Measurements from ENCODE around the gene GRIP1. TPM values are rescaled to one million over a fixed set of nuclear protein-coding genes. Genes with fewer than 3 reads are reported as not detected.

GRIP1 gene
- total RNA-seq, 3 donors from 2014 or later = 6.6 to 22.8 (median 12.8) TPM

- H3K4me1 ChIP-seq (ENCODE audit: low read depth) = no peaks in the 10 kb centered on the region
- TF ChIP-seq, protein P1, sequence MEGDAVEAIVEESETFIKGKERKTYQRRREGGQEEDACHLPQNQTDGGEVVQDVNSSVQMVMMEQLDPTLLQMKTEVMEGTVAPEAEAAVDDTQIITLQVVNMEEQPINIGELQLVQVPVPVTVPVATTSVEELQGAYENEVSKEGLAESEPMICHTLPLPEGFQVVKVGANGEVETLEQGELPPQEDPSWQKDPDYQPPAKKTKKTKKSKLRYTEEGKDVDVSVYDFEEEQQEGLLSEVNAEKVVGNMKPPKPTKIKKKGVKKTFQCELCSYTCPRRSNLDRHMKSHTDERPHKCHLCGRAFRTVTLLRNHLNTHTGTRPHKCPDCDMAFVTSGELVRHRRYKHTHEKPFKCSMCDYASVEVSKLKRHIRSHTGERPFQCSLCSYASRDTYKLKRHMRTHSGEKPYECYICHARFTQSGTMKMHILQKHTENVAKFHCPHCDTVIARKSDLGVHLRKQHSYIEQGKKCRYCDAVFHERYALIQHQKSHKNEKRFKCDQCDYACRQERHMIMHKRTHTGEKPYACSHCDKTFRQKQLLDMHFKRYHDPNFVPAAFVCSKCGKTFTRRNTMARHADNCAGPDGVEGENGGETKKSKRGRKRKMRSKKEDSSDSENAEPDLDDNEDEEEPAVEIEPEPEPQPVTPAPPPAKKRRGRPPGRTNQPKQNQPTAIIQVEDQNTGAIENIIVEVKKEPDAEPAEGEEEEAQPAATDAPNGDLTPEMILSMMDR (IDR thresholded peaks at IDR 0.05) = no peak
- ATAC-seq (no peak), DNase-seq (no peak)
- intact Hi-C loops (cut with DNase I, micrococcal nuclease) = loop anchor here in 1 of 2 donors (10.0 kb wide), 1 partner anchor 423 kb away; no protein-coding TSS in a partner anchor
- no peak overlapping the region for H3K4me3 ChIP-seq
- no peaks in the 10 kb centered on the region for H3K9me3 ChIP-seq
- no peaks in the 10 kb centered on the region for H3K36me3 ChIP-seq (ENCODE audit: low read depth)
Measured at GRCh38 chr12:66697404-66697803, 18.5 kb upstream of the GRIP1 start.

DNA sequence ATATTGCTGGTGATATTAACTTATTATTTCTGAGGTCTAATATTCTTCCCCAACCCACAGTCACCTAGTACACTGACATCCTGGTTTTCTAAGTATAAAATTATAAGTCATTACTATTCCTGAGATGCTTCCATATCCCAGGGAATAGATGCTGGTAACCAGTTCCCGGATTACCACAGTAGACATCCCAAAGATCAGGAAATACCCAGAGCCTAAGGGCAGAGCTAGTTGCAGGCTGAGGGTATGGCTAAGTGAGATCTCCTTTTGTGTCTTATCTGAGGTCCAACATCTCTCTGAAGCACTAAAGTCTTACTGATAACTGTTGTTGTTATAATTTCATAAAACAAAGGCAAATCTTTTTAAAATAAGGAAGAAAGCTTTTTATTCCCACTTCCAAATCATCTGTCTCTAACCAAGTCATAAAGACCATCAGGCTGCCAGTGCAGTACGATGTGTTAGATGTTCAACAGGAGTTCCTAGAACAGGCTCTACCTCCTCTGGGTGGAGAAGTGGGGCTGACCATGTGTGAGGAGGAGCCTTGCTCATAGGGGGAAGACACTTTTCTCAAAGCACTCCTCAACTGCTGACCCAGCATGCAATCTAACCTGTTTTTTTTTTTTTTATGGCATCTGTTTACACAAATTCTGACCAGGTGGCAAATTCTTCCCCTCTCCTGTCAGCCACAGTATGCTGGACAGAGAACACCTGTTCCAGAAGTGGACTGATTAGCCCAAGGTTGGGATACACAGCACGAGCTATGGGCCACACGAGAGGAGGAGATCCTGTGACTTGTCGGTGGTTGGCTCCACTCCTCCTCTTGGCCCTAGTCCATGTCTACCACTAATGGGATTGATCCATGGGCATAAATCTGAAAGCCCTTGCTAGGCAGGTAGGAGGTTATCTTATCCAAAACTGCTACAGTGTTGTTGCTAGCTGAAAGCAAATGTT, 16.1 kb upstream of the GRIP1 start:
- Histone ChIP-seq H3K9me3 (no peaks in the 10 kb centered on the region), H3K36me3 (ENCODE audit: low read depth) (no peaks in the 10 kb centered on the region), H3K4me1 (ENCODE audit: low read depth) (no peaks in the 10 kb centered on the region), H3K4me3 (no peak overlapping the region)
- DNase-seq (no peak), ATAC-seq (no peak)
- TF ChIP-seq, protein P1 (IDR thresholded peaks at IDR 0.05) = no peak
- intact Hi-C loops (cut with DNase I, micrococcal nuclease) = loop anchor here in 1 of 2 donors (10.0 kb wide), 1 partner anchor 420 kb away; no protein-coding TSS in a partner anchor

GRCh38 chr12:66693901-66694513, 15.1 kb upstream of the GRIP1 start:
- ATAC-seq (peak; percentile 67), DNase-seq (peak in 1 of 3 donors; percentile 59)
- TF ChIP-seq, protein P1 (IDR thresholded peaks at IDR 0.05) = no peak
- no peaks in the 10 kb centered on the region for H3K4me1 ChIP-seq (ENCODE audit: low read depth)
- intact Hi-C loops (cut with DNase I, micrococcal nuclease) = loop anchor here in 1 of 2 donors (10.0 kb wide), 1 partner anchor 419 kb away; no protein-coding TSS in a partner anchor
- no peaks in the 10 kb centered on the region for H3K9me3 ChIP-seq
- H3K36me3 ChIP-seq (ENCODE audit: low read depth) = no peaks in the 10 kb centered on the region
- H3K4me3 ChIP-seq = no peak overlapping the region

GRCh38 chr12:66692986-66693385, 14.1 kb upstream of the GRIP1 start:
- ATAC-seq (no peak), DNase-seq (no peak)
- Histone ChIP-seq H3K36me3 (ENCODE audit: low read depth) (no peaks in the 10 kb centered on the region), H3K4me1 (ENCODE audit: low read depth) (no peaks in the 10 kb centered on the region), H3K9me3 (no peaks in the 10 kb centered on the region), H3K4me3 (no peak overlapping the region)
- intact Hi-C loops (cut with DNase I, micrococcal nuclease) = loop anchor here in 1 of 2 donors (10.0 kb wide), 1 partner anchor 418 kb away; no protein-coding TSS in a partner anchor
- TF ChIP-seq, protein P1 (IDR thresholded peaks at IDR 0.05) = no peak

GRCh38 chr12:66692170-66692569, 13.3 kb upstream of the GRIP1 start:
- intact Hi-C loops (cut with DNase I, micrococcal nuclease) = loop anchor here in 1 of 2 donors (10.0 kb wide), 1 partner anchor 417 kb away; no protein-coding TSS in a partner anchor
- ATAC-seq (no peak), DNase-seq (no peak)
- Histone ChIP-seq H3K4me1 (ENCODE audit: low read depth) (no peaks in the 10 kb centered on the region), H3K4me3 (no peak overlapping the region), H3K9me3 (no peaks in the 10 kb centered on the region), H3K36me3 (ENCODE audit: low read depth) (no peaks in the 10 kb centered on the region)
- TF ChIP-seq, protein P1 (IDR thresholded peaks at IDR 0.05) = no peak
